Panc1 (cell line): ENCODE data around the gene SLC27A5.

Experiments used
- POLR2AphosphoS5 ChIP-seq: IDR thresholded peaks from 2 replicates; pipeline ENCODE4 v1.6.1; 2012; ENCODE audit warnings: mild to moderate bottlenecking, low read depth, low read length, moderate library complexity
- SIN3A ChIP-seq: IDR thresholded peaks from 2 replicates; pipeline ENCODE4 v1.6.1; 2012; ENCODE audit warnings: low read depth, mild to moderate bottlenecking, low read length, moderate library complexity, borderline replicate concordance; ENCODE audit not compliant: insufficient read depth
- TF ChIP-seq, protein P1 (sequence below), 2 experiments: IDR thresholded peaks; 2 replicates each; pipeline ENCODE4 v1.6.1; 2011 to 2012; ENCODE audit warnings: low read depth in 2 of 2, control low read depth in 1 of 2, low read length in 1 of 2, mild to moderate bottlenecking in 1 of 2, moderate library complexity in 1 of 2; ENCODE audit not compliant: insufficient read depth in 1 of 2
- TF ChIP-seq, protein P2 (sequence below): fragments of 450-650 bp; IDR thresholded peaks from 2 replicates; pipeline ENCODE4 v1.5.1; 2017; ENCODE audit warnings: mild to moderate bottlenecking

DNA sequence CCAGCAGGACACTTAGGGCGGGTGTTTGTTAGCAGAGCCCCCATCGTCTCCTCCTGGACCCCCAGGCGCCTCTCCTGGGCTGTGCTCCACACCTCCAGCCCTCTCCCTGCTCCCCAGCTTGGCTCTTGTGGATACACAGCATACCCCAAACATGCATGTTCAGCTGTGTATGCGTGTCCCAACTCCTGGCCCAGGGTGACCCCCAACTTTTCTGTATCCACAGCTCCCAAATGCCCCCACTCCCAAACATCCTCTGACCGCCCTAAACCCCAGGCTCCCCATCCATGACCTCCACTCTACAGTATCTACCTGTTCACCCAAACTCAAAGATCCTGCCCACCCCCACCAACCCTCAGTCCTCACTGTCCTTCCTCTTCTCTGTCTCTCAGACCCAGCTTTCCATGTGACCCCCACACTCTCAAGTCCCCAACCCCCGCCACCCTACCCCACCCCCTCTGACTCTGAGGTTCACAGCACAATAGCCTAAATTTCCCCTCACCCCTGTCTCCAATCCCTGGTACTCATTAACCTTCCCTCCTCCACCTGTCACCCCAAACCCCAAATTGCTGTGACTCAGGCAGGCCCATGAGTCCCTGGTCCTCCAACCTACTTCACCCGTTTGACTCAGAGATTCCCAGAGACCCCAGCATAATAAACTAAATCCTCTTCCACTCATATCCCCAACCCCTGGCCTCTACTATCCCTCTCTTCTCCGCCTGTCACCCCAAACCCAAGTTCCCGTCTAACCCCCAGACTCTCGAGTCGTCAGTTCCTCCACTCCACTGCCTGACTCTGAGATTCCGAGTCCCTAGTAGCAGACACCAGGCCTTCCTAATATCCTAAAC is 45.7 kb upstream of the SLC27A5 start:
- TF ChIP-seq, protein P1, sequence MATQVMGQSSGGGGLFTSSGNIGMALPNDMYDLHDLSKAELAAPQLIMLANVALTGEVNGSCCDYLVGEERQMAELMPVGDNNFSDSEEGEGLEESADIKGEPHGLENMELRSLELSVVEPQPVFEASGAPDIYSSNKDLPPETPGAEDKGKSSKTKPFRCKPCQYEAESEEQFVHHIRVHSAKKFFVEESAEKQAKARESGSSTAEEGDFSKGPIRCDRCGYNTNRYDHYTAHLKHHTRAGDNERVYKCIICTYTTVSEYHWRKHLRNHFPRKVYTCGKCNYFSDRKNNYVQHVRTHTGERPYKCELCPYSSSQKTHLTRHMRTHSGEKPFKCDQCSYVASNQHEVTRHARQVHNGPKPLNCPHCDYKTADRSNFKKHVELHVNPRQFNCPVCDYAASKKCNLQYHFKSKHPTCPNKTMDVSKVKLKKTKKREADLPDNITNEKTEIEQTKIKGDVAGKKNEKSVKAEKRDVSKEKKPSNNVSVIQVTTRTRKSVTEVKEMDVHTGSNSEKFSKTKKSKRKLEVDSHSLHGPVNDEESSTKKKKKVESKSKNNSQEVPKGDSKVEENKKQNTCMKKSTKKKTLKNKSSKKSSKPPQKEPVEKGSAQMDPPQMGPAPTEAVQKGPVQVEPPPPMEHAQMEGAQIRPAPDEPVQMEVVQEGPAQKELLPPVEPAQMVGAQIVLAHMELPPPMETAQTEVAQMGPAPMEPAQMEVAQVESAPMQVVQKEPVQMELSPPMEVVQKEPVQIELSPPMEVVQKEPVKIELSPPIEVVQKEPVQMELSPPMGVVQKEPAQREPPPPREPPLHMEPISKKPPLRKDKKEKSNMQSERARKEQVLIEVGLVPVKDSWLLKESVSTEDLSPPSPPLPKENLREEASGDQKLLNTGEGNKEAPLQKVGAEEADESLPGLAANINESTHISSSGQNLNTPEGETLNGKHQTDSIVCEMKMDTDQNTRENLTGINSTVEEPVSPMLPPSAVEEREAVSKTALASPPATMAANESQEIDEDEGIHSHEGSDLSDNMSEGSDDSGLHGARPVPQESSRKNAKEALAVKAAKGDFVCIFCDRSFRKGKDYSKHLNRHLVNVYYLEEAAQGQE (IDR thresholded peaks at IDR 0.05; ENCODE audit: insufficient read depth in 1 of 2, low read depth in 2 of 2, low read length in 1 of 2) = no peak
- TF ChIP-seq, protein P2, sequence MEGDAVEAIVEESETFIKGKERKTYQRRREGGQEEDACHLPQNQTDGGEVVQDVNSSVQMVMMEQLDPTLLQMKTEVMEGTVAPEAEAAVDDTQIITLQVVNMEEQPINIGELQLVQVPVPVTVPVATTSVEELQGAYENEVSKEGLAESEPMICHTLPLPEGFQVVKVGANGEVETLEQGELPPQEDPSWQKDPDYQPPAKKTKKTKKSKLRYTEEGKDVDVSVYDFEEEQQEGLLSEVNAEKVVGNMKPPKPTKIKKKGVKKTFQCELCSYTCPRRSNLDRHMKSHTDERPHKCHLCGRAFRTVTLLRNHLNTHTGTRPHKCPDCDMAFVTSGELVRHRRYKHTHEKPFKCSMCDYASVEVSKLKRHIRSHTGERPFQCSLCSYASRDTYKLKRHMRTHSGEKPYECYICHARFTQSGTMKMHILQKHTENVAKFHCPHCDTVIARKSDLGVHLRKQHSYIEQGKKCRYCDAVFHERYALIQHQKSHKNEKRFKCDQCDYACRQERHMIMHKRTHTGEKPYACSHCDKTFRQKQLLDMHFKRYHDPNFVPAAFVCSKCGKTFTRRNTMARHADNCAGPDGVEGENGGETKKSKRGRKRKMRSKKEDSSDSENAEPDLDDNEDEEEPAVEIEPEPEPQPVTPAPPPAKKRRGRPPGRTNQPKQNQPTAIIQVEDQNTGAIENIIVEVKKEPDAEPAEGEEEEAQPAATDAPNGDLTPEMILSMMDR = no peak
- TF ChIP-seq POLR2AphosphoS5 = no peak
- no peak for TF ChIP-seq SIN3A
